ENCODE data around the gene MEFV. TPM values are rescaled to one million over a fixed set of nuclear protein-coding genes. Genes with fewer than 3 reads are reported as not detected.

The MEFV gene
- total and polyA plus RNA-seq, 2 of the 4 experiments (the other 2 are of a cell fraction) = not detected

DNA sequence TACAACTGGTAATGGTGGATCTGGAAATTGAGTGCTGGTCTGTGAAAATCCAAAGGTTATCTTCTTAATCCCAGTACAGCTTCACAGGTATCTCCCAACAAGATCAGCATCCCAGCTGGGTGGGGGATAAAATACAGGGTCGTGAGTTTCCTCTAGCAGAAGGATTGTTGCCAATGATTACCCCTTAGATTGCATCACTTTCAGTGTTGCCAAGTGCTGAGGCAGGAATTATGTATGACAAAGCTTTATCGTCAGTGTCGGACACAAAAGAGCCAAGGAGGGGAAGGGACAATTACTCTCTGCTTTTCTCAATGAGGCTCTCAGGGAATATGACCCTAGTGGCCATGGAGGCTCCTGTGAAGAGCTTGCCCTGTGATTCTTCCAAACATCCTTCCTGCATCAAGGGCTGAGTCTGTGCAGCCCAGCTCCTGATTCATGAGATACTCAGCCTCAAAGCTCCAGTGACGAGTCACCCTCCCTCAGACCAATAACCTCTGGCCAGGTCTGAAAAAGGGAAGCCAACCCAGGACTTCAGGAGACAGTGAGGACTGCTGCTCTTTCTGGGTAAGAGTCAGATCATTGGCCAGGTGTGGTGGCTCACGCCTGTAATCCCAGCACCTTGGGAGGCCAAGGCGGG, 53.4 kb downstream of the MEFV start:
- Histone ChIP-seq H3K56ac (ENCODE audit: extremely low read depth, insufficient read depth, low read length) (no peak overlapping the region), H3K79me1 (ENCODE audit: low read depth in 1 of 2, low read length in 2 of 2) (no peaks in the 10 kb centered on the region), H4K20me1 (ENCODE audit: insufficient read depth, low read length) (no peaks in the 10 kb centered on the region), H3K27me3 (ENCODE audit: control insufficient read depth, insufficient read depth, low read length) (peaks cover 3% of the 10 kb centered on the region; the same call in 1 of the 2 replicates), H3K9me3 (ENCODE audit: control insufficient read depth, insufficient read depth, low read length) (peaks cover 12% of the 10 kb centered on the region), H2BK5ac (ENCODE audit: low read depth, low read length, poor library complexity, severe bottlenecking) (no peak overlapping the region), H4K91ac (ENCODE audit: insufficient read depth, low read depth, low read length) (no peak overlapping the region), H2AFZ (replicated peaks; ENCODE audit: low read length, poor library complexity) (no peak overlapping the region), H2BK15ac (ENCODE audit: low read depth, low read length) (no peak overlapping the region), H3K4me2 (ENCODE audit: low read depth, low read length) (no peak overlapping the region), H4K5ac (ENCODE audit: low read depth, low read length) (no peak overlapping the region), H3K36me3 (ENCODE audit: control insufficient read depth, insufficient read depth, low read length) (no peaks in the 10 kb centered on the region), H2AK9ac (replicated peaks; ENCODE audit: low read depth, low read length, poor library complexity) (no peak overlapping the region), H3K14ac (replicated peaks; ENCODE audit: low read depth, low read length) (no peak overlapping the region), H3K18ac (ENCODE audit: low read depth, low read length) (no peak overlapping the region), H2BK20ac (ENCODE audit: low read depth, low read length) (no peak overlapping the region), H4K8ac (ENCODE audit: low read depth in 2 of 2, low read length in 2 of 2) (no peak overlapping the region), H3K4me1 (ENCODE audit: control insufficient read depth, insufficient read depth, low read length) (no peaks in the 10 kb centered on the region), H3K23ac (ENCODE audit: low read depth, low read length) (no peak overlapping the region), H3K27ac (ENCODE audit: insufficient read depth, low read length) (no peak overlapping the region), H2AK5ac (ENCODE audit: low read depth, low read length) (no peak overlapping the region), H3K9ac (ENCODE audit: low read depth, low read length) (no peak overlapping the region), H2BK120ac (ENCODE audit: low read depth, low read length) (no peak overlapping the region), H3K4me3 (ENCODE audit: insufficient read depth, low read depth, low read length) (no peak overlapping the region), H3K9me1 (ENCODE audit: insufficient read depth, low read length) (no peaks in the 10 kb centered on the region), H3K4ac (ENCODE audit: low read depth, low read length) (no peak overlapping the region)
- ChIA-PET POLR2A (ENCODE audit: unreplicated experiment) (no interaction called here), CTCF (no interaction called here)
- in situ Hi-C loops (cut with MboI; ENCODE audit: low sequenced_read_pairs) (no loop called here), intact Hi-C loops (cut with micrococcal nuclease) (no loop called here), dilution Hi-C loops (cut with HindIII; ENCODE audit: low sequenced_read_pairs, unreplicated experiment) (no loop called here)
- TF ChIP-seq POLR2A (IDR thresholded peaks at IDR 0.05; ENCODE audit: low read depth, low read length) (no peak), CEBPB (IDR thresholded peaks at IDR 0.05; ENCODE audit: low read depth, low read length) (0 out of 2 replicates have a peak, but pooled peaks have one; percentile 35)
- 61% methylated on average over 2 of the region's 6 CpGs; no CpG with 5 or more reads in 1 of the 2 experiments for WGBS, 2 experiments (ENCODE audit: extremely low coverage in 2 of 2, insufficient read length in 1 of 2)
- DNase-seq (peak; percentile 28), ATAC-seq (ENCODE audit: low read depth) (peak; percentile 51; the same call in 1 of the 2 replicates)
- BruUV-seq (replicated peaks) = no TSS peak

Data from IMR-90 (cell line).